Renal cortical epithelial cell (primary cell): ENCODE results near the gene SPSB2. TPM values are rescaled to one million over a fixed set of nuclear protein-coding genes. Genes with fewer than 3 reads are reported as not detected.
A peak's percentile ranks its signal among the peaks of the same experiment; 100 is the strongest.
"Not testable (repeated sequence)": the region's sequence is repeated elsewhere in the genome, so short reads cannot be mapped to it uniquely, and the experiment has no call there.

Experiments
- DNase-seq: peaks from one replicate; pipeline ENCODE4 v3.0.0-alpha.2; 2011; ENCODE audit warnings: low read depth
- total RNA-seq: library from RNA; depleted of rRNA; stranded (reverse); fragments of >200 nt; gene quantifications from 2 replicates; pipeline ENCODE4 v1.2.3, GENCODE V29; 2014

Gene SPSB2, protein sequence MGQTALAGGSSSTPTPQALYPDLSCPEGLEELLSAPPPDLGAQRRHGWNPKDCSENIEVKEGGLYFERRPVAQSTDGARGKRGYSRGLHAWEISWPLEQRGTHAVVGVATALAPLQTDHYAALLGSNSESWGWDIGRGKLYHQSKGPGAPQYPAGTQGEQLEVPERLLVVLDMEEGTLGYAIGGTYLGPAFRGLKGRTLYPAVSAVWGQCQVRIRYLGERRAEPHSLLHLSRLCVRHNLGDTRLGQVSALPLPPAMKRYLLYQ
- total RNA-seq = 7.0 and 13.2 TPM in 2 replicates

DNA sequence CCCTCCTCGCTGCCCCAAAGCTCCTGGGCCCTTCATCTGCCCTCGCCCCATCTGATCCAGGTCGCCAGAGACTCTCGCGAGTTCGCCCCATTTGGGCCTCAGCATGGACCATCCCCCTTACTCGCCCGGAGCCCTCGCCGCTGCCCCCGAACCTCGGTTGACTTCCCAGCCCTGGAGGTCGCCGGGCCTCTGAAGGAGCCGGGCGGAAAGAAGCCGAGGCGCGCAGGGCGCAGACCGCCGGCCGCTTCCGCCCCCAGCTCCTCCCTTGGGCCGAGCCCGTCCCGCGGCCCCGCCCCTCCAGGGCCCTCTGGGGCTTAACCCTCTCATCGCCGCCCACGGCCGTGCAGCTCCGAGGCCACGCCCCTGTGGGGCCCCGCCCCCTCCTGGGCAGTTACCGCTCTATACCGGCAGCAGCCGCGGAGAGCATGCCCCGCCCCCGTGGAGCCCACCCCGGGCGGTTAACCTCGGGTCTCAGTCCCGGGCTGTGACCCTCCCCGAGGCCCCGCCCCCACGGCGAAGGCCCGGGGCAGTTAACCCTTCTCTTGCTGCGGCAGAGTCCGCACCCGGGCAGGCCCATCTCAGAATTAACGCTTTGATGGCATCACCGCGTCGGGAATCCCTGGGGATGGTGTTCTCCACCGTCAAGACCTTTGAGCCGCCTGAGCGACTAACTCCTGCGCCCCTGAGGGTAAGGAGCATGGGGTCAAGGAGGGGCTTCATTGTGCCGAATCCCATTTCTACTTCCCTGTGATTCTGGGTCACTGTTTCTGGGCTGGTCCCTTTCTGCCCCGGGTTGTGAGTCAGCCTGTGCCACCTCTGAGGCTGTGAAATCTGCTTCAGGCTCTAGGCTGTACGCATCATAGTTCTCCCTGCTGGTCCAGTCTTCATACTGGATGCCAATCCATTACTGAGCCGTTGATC, at the start of gene SPSB2:
SPSB2 (minus strand) TSS at position 210 of the 921 bp plus-strand sequence. CDS start 402 bp downstream, outside the sequence.
- DNase-seq = peak; percentile 85

DNA sequence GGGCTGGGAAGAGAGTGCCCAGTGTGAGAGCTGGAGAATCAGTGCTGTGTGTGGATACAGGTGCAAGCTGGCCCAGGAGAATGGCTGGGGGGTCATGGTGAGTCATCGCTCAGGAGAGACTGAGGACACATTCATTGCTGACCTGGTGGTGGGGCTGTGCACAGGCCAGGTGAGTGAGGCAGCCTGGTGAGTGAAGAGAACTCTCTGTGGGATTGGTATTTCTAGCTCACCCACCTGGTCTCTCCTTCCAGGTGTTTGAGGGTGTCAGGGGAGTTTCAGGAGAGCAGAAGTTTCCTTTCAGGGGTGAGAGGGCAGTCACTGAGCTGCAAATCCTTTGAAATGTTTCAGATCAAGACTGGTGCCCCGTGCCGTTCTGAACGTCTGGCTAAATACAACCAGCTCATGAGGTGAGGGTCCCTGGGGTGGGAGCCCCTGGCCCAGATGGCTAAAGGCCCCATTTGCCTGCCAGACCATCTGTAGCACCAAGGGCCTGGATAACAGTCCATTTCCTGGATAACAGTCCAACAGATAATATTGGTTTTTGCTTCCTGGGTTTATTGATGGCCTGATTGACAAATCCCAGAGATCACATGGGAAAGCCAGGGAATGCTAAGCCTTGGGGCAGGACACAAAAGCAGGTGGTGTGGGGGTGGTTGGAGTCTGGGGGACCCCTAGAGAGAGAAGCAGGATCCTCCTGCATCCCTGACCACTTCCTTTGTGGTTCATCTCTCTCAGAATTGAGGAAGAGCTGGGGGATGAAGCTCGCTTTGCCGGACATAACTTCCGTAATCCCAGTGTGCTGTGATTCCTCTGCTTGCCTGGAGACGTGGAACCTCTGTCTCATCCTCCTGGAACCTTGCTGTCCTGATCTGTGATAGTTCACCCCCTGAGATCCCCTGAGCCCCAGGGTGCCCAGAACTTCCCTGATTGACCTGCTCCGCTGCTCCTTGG, 49.2 kb upstream of the SPSB2 start:
- peak; percentile 30 for DNase-seq

DNA sequence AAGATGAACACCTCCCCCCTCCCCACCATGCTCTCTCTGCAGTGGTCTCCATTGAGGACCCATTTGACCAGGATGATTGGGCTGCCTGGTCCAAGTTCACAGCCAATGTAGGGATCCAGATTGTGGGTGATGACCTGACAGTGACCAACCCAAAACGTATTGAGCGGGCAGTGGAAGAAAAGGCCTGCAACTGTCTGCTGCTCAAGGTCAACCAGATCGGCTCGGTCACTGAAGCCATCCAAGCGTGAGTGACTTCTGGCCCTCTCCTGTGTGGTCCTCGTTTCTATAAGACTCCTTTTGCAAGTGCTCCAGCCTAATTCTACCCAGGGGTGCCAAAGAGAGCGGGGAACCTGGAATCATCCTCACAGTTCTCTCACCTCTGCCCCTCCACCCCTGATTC, 48.4 kb upstream of the SPSB2 start:
- DNase-seq = no peak

DNA sequence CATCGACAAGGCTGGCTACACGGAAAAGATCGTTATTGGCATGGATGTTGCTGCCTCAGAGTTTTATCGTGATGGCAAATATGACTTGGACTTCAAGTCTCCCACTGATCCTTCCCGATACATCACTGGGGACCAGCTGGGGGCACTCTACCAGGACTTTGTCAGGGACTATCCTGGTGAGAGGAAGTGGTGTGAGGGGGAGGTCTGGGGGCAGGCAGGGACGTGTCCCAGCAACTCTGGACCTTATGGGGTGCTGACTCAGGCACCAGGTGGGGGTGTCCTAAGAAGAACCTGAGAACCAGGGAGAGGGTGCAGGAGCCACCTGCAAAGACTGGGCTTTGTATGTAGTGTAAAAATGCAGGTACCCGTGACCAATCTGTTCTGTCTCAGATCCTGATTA, 46.5 kb upstream of the SPSB2 start:
- DNase-seq = no peak

DNA sequence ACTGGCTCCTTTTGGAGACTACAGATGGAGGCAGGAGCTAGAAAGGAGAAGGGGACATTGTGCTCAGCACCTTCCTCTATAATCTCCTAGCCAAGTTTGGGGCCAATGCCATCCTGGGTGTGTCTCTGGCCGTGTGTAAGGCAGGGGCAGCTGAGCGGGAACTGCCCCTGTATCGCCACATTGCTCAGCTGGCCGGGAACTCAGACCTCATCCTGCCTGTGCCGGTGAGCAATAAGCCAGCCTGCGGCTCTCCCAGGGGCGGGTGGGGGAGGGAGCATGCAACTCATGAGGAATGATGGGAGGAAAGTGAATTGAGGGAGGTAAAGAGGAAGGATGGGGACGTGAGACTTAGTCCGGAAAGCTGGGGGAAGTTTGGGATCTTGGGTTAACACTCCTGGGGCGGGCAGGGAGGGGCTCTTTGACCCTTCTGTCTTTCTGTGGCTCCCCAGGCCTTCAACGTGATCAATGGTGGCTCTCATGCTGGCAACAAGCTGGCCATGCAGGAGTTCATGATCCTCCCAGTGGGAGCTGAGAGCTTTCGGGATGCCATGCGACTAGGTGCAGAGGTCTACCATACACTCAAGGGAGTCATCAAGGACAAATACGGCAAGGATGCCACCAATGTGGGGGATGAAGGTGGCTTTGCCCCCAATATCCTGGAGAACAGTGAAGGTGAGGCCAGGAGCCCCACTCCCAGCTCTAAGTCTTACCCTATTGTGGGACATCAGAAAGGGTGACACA, 44.6 kb upstream of the SPSB2 start:
- no peak for DNase-seq

DNA sequence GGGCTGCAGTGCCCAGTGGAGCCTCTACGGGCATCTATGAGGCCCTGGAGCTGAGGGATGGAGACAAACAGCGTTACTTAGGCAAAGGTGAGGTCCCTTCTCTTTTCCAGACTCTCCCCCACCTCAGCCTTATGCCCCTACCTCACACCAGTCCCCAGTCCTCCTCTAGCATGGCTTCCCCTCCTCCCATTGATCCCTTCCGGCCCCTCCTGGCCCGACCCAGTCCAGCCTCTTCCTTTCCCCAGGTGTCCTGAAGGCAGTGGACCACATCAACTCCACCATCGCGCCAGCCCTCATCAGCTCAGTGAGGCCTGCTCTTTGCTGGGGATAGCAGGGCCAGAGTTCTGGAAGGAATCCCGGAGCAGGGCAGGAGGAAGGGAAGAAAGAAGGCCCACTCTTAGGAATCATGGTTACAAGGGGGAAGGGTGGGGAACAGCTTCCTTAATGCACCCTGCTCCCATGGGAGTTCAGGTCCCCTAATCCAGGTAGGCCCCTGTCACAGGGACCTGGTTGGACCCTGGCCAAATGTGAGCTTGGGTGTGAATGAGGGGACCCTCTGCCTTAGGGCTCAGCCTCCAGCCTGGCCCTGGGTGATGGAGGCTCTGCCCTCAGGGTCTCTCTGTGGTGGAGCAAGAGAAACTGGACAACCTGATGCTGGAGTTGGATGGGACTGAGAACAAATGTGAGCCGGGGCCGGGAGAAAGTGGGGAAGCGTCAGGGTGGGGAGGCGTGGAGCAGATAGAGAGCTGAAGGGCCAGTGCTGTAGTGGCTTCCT, 43.5 kb upstream of the SPSB2 start:
- no peak for DNase-seq

DNA sequence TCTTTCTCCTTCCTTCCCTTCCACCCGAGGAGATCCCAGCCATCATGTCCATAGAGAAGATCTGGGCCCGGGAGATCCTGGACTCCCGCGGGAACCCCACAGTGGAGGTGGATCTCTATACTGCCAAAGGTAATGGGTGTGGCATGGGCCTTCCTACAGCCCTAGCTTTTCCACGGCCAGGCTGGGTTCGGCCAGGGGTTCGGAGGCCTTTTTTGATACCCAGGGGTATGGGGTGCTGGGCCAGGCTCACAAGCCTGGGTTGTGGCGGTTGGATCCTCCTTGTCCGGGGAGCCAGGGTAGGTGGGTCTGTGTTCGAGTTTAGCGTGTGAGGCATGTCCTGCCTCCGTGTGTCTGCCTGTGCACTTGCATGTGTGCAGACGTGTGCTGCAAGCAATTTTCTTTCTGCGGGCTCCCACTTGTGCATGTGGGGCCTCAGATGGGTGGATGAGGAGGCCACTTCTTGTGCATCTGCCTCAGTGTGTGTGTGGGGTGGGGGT, 42.7 kb upstream of the SPSB2 start:
- no peak for DNase-seq

DNA sequence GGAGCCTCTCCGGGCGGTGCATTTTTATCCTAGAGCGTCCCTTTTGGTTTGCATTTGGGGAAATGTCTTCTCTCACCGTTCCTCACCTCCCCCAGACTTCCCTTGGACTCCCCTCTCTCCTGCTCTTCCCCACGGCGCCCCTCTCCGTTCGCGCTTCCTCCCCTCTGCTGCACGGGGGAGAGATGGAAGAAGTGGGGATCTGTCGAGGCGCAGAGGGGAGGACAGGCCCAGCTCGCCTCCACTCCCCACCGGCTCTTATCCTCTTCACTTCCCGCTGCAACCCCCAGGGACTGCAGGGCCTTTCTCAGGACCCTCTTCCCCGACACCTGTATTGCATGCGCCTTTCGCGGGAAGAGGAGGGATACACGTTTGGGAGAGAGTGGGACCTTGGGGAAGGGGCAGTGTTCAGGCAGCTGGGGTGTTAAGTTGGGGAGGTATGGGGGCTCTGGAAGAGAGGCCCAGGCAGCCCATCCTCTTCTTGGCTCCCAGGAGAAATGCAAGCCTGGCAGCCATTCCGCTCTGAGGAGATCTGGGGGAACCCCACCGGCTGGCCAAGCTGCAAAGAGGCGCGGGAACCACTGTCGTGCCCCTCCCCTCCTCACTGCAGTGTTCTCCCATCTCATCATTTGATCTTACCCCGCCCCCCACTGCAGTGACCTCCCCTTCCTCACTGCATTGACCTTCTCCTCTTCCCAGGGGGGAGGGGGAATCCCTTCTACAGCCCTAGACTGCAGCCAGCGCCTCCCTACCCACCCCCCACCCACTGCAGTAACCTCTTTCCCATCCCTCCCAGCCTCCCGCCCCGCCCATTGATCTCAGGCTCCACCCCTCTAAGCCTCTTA, 42.1 kb upstream of the SPSB2 start:
- no peak for DNase-seq

DNA sequence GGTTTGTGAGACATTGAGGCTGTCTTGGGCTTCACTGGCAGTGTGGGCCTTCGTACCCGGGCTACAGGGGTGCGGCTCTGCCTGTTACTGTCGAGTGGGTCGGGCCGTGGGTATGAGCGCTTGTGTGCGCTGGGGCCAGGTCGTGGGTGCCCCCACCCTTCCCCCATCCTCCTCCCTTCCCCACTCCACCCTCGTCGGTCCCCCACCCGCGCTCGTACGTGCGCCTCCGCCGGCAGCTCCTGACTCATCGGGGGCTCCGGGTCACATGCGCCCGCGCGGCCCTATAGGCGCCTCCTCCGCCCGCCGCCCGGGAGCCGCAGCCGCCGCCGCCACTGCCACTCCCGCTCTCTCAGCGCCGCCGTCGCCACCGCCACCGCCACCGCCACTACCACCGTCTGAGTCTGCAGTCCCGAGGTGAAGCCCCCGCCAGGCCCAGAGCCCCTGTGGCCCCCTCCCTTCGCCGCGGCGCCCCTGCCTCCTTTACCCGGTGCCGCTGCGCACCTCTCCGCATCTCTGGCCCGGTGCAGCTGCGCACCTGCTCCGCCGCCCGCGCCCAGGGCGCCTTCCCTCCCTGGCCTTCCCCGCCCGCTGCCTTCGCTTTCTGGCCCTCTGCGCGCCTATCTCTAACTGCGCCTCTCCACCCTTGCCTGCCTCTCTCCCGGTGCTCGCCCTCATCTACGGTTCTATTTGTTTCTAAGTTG, 41.3 kb upstream of the SPSB2 start, which contains the start of gene ENO2:
ENO2 (plus strand) TSS at position 335 of the 701 bp plus-strand sequence. CDS start 1,253 bp downstream, outside the sequence.
- DNase-seq = no peak

DNA sequence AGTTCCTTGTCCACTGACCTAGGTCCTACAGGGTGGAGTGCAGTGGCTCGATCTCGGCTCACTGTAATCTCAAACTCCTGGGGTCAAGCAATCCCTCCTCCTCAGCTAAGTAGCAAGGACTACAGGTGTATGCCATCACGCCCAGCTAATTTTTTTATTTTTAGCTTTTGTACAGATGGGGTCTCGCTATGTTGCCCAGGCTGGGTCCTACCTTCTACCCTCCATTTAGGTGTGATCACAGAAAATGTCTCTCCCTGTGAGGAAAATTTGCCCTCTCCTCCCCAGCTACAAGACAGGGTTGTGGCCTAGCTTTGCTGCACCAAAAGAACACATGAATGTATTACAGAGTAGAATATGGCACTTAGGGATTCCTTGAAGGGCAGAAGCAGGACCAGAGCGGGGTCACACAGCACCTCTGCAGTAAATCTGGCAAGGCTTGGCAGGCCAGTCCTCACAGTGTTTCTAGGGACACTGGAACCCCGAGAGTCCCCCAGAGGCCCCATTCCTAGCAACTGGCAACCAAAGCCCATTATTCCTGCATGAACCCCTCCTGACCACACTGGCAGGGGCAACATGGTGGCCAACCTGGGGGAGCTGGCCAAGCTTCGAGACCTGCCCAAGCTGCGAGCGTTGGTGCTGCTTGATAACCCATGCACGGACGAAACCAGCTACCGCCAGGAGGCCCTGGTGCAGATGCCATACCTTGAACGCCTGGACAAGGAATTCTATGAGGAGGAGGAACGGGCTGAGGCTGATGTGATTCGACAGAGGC, 39.2 kb upstream of the SPSB2 start:
- DNase-seq = no peak

DNA sequence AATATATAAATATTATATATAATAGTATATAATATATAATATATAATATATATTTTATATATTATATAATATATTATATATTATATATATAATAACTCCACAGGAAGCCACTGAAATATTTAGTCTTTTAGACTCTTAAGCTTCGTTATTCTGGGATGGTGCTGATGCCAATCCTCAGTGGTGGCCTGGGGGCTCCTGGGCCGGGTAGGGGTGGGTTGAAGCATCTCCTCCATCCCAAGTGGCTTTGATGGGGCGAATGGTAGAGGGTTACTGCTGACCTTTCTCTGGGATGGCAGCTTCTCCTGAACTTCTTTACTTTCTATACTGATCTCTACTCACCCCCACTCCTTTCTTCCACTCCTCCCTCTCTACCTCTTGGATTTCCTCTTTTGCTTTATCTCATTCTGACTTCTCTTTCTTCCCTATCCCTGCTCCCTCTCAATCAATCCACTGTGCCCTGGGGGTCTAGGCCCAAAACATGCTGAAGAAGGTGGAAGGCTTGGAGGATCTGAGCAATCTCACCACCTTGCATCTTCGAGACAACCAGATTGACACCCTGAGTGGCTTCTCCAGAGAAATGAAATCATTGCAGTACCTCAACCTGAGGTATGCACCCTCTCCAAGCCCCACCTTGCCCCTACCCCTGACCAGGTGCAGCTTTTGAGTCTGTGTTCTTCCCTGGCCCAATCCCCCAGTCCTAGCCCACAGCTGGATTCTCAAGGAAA, 36.5 kb upstream of the SPSB2 start:
- no peak for DNase-seq

DNA sequence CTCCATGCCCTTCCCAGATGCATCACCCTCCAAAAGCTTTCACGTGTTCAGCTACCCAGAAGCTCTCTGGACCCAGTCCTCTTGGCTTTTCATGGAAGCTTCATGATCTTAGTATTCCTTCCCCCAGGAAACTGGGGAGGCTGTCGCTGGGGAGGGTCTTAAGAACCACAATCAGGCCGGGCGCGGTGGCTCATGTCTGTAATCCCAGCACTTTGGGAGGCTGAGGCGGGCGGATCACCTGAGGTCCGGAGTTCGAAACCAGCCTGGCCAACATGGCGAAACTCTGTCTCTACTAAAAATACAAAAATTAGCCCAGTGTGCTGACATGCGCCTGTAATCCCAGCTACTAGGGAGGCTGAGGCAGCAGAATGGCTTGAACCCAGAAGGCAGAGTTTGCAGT, 35.0 kb upstream of the SPSB2 start:
- DNase-seq = not testable (repeated sequence)

DNA sequence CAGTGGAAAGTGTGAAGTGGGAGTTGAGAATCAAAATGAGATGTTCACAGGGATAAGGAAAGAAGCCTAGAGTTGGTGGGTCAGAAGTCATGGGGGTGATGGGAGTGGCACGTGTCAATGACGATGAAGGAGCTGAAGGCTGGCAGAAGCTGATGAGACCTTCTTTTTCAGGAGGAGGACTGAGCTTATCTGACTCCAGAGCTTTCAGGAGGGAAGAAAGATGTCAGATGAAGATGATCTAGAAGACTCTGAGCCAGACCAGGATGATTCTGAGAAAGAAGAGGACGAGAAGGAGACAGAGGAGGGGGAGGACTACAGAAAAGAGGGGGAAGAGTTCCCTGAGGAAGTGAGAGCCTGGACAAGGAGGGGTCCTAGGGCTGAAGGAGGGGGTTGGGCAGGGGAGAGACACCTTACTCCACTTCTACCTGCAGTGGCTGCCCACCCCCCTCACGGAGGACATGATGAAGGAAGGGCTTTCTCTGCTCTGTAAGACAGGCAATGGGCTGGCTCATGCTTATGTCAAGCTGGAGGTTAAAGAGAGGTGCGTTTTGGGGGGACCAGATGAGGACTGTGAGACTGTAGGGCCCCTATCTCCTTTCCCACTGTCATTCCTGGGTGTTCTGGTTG, 32.4 kb upstream of the SPSB2 start:
- no peak for DNase-seq

DNA sequence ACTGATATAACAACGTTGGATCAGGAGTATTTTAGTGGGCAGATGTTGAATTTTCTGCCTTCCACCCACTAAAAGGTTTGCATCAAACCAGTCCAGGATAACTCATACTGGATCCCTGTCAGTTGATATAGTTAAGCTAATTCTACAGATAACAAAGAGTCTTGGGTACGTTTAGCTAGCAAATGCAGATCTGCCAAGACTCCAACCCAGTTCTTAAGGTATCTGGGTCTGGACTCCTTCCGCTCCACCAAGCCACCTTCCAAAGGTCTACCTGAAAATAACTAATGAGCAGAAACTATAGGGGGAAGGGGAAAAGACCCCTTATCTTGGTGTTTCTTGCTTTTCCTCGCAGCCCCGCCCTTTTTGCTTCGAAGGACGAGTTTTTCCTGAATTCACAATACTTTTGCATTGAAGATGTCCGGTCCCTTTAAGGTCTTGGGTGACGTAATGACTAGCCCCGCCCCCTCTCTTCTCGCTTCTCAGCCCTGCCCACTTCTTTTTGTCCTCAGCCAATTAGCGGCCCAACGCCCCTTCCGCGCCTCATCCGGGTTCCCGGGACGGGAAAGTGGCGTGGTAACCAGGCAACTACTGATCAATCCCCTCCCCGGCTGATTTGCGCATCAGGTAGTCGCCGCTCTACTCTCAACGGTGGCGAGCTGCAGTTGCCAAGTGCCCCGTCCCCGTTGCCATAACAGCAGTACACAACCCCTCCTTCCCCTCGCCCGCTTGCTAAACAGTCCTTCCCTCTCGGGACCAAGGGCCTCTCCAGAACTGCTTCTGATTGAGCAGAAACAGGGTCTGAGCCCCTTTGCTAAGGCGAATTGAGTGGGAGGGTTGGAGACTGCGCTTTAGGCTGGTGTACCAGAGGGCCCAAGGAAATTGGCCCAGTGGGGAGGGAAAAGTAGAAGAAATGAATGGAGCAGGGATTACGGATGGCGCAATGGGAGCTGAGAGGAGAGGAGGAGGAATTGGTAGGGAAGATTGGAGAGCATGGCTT, 31.5 kb upstream of the SPSB2 start, which contains the start of gene LRRC23:
LRRC23 (plus strand) TSS at position 543 of the 997 bp plus-strand sequence. CDS start 812 bp downstream, outside the sequence.
- DNase-seq = peak; percentile 94

DNA sequence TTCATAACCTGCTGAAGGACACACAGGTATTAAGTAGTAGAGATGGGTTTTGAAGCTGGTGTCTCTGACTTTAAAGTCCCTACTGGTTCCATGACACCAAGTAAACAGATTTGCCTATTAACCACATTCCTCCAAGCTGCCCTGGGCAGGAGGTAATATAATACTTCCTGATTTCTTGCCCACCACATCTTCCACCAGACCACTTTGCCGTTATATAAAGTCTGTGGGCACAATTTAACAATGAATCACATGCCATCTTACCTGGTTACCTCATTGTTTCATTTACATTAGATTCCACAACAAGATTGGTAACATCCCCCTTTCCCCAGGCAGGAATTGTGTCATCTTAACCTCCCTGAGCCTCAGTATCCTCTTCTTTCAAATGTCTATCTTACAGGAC, 30.6 kb upstream of the SPSB2 start:
- no peak for DNase-seq
